Measurements from ENCODE around the gene NQO2. TPM values are rescaled to one million over a fixed set of nuclear protein-coding genes. Genes with fewer than 3 reads are reported as not detected.
A peak's percentile ranks its signal among the peaks of the same experiment; 100 is the strongest.

NQO2 gene
- total and polyA plus RNA-seq, 2 of the 13 experiments (the other 11 are each of a cell fraction or from before 2014, with no cell fraction given), result 32.2 to 56.5 TPM

- TF ChIP-seq ZNF747 (CRISPR knock-in tag; IDR thresholded peaks at IDR 0.05; ENCODE audit: borderline replicate concordance) (peak; percentile 67; the same call in 1 of the 2 replicates), ZFP82 (CRISPR knock-in tag; IDR thresholded peaks at IDR 0.05; ENCODE audit: borderline replicate concordance) (no peak), ZSCAN31 (CRISPR knock-in tag; IDR thresholded peaks at IDR 0.05; ENCODE audit: low read depth) (no peak), FOXA1 (IDR thresholded peaks at IDR 0.05) (no peak), FOXA1 (CRISPR knock-in tag; IDR thresholded peaks at IDR 0.05) (peak; percentile 78), MZF1 (CRISPR knock-in tag; IDR thresholded peaks at IDR 0.05; ENCODE audit: borderline replicate concordance) (no peak), ZBTB7A (CRISPR knock-in tag; IDR thresholded peaks at IDR 0.05) (no peak), KDM1A (CRISPR knock-in tag; IDR thresholded peaks at IDR 0.05) (0 out of 2 replicates have a peak, but pooled peaks have one; percentile 7), SSRP1 (CRISPR knock-in tag; IDR thresholded peaks at IDR 0.05) (peak; percentile 68; the same call in 1 of the 2 replicates), ARID4A (CRISPR knock-in tag; IDR thresholded peaks at IDR 0.05; ENCODE audit: borderline replicate concordance) (peak; percentile 47; the same call in 1 of the 2 replicates), ZNF703 (CRISPR knock-in tag; IDR thresholded peaks at IDR 0.05; ENCODE audit: borderline replicate concordance) (no peak), ERF (CRISPR knock-in tag; IDR thresholded peaks at IDR 0.05) (peak; percentile 53; the same call in 1 of the 2 replicates), ZNF773 (CRISPR knock-in tag; IDR thresholded peaks at IDR 0.05; ENCODE audit: borderline replicate concordance) (no peak), ZNF276 (CRISPR knock-in tag; IDR thresholded peaks at IDR 0.05; ENCODE audit: low read depth) (no peak), ZNF264 (CRISPR knock-in tag; IDR thresholded peaks at IDR 0.05) (peak; percentile 61), ZBTB1 (CRISPR knock-in tag; IDR thresholded peaks at IDR 0.05; ENCODE audit: borderline replicate concordance) (no peak), SAFB2 (CRISPR knock-in tag; IDR thresholded peaks at IDR 0.05; ENCODE audit: borderline replicate concordance, low read depth) (no peak), ELF1 (CRISPR knock-in tag; IDR thresholded peaks at IDR 0.05) (0 out of 2 replicates have a peak, but pooled peaks have one; percentile 46), RBM39 (IDR thresholded peaks at IDR 0.05; ENCODE audit: low read depth, low read length, poor library complexity, severe bottlenecking) (no peak), ZNF335 (CRISPR knock-in tag; IDR thresholded peaks at IDR 0.05) (peak; percentile 68; the same call in 1 of the 2 replicates)
- TF ChIP-seq, protein P1, sequence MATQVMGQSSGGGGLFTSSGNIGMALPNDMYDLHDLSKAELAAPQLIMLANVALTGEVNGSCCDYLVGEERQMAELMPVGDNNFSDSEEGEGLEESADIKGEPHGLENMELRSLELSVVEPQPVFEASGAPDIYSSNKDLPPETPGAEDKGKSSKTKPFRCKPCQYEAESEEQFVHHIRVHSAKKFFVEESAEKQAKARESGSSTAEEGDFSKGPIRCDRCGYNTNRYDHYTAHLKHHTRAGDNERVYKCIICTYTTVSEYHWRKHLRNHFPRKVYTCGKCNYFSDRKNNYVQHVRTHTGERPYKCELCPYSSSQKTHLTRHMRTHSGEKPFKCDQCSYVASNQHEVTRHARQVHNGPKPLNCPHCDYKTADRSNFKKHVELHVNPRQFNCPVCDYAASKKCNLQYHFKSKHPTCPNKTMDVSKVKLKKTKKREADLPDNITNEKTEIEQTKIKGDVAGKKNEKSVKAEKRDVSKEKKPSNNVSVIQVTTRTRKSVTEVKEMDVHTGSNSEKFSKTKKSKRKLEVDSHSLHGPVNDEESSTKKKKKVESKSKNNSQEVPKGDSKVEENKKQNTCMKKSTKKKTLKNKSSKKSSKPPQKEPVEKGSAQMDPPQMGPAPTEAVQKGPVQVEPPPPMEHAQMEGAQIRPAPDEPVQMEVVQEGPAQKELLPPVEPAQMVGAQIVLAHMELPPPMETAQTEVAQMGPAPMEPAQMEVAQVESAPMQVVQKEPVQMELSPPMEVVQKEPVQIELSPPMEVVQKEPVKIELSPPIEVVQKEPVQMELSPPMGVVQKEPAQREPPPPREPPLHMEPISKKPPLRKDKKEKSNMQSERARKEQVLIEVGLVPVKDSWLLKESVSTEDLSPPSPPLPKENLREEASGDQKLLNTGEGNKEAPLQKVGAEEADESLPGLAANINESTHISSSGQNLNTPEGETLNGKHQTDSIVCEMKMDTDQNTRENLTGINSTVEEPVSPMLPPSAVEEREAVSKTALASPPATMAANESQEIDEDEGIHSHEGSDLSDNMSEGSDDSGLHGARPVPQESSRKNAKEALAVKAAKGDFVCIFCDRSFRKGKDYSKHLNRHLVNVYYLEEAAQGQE (IDR thresholded peaks at IDR 0.05; ENCODE audit: borderline replicate concordance in 1 of 2, low read depth in 1 of 2, low read length in 2 of 2), result 0 out of 4 replicates have a peak, but pooled peaks of 1 of the 2 experiments have one; percentile 20
These were observed 5.9 kb upstream of the NQO2 start (continued) for GRCh38 chr6:2993755-2994317.
